Kasumi-1 (cell line): Measurements from ENCODE around the gene SYPL2.
"Not testable (repeated sequence)": the region's sequence is repeated elsewhere in the genome, so short reads cannot be mapped to it uniquely, and the experiment has no call there.

Source experiments
- DNase-seq, 2 experiments: peaks; one replicate each; lab custom pipeline; 2025; lab: John Stamatoyannopoulos, UW

The SYPL2 gene

GRCh38 chr1:109470245-109470644 lies 3.9 kb downstream of the SYPL2 start:
- DNase-seq, result no peak

DNA sequence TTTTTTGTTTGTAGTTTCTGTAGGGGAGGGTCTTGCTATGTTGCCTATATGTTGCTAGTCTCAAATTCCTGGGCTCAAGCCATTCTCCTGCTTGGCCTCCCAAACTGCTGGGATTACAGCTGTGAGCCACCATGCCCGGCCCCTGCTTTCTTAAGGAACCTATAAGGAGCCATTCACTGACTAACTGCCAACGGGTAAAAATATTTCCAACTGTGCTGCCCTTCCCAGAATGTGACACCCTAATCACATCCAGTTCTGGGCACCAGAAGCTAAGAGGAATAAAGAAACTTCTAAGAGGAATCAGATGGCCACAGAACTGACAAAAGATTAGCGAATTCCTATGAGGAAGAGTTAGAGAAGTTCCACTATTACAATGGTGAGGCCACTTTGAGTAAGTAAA lies 6.4 kb downstream of the SYPL2 start:
- DNase-seq, result no peak

GRCh38 chr1:109473284-109474057 lies 7.1 kb downstream of the SYPL2 start:
- not testable (repeated sequence) for DNase-seq

- DNase-seq, result no peak
Measured at GRCh38 chr1:109474697-109475096, 8.4 kb downstream of the SYPL2 start.

GRCh38 chr1:109475261-109475660 lies 8.9 kb downstream of the SYPL2 start:
- no peak for DNase-seq

DNA sequence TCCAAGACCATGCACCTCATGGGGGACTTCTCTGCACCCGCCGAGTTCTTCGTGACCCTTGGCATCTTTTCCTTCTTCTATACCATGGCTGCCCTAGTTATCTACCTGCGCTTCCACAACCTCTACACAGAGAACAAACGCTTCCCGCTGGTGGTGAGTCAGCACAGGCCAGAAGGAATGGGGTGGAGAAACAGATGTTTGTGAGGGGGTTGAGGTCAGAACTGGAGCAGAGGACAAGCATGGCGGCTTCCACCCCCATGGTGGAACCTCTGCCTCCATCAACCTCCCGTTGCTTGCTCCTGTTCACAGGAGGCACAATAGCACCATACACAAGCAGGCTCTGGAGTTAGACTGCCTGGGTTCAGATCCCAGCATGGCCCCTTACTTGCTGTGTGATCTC lies 10.5 kb downstream of the SYPL2 start:
- DNase-seq, result no peak

GRCh38 chr1:109477821-109478220 lies 11.5 kb downstream of the SYPL2 start:
- no peak for DNase-seq

DNA sequence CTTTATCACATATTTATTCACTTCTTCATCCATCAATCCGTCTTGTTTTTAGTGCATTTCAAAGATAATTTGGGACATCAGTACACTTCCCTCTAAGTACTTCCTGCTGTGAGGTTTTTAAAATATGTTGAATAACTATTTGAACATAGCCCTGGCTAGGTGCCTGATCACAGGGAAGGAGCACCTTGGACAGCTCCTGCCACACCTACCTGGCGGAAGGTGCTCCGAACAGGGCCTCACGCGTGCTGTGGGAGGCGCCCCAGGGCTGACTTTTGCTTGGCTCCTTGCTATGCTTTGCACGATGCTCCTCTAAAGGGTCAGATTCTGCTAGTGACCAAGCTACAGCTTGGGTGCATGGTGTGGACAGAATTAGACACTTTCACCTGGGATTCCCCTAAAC lies 12.5 kb downstream of the SYPL2 start:
- DNase-seq, result peak in 1 of 2 experiments; percentile 15

- no peak for DNase-seq
Measured at GRCh38 chr1:109479311-109479710, 13.0 kb downstream of the SYPL2 start.

GRCh38 chr1:109479901-109480300 lies 13.6 kb downstream of the SYPL2 start:
- no peak for DNase-seq

DNA sequence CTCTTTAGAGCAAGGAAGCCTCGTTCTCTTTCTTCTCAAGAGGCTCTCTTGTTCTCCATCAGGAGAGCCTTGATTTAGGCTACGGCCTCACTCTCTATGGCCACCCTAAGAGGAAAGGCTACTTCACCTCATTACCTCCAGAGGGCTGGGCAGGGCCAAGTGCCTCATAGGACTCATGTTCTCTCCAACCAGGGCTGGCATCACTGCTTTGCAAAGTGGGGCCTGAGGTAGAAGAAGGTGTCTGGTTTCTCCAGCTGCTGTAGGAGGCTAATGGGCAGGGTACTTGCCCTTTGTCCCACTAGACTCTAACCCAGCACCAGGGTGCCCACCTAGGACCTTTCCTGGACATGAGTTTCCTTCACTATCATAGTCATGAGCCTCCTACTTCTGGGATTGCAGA lies 15.3 kb downstream of the SYPL2 start:
- DNase-seq, result no peak

GRCh38 chr1:109482242-109482641 lies 15.9 kb downstream of the SYPL2 start:
- no peak for DNase-seq

DNA sequence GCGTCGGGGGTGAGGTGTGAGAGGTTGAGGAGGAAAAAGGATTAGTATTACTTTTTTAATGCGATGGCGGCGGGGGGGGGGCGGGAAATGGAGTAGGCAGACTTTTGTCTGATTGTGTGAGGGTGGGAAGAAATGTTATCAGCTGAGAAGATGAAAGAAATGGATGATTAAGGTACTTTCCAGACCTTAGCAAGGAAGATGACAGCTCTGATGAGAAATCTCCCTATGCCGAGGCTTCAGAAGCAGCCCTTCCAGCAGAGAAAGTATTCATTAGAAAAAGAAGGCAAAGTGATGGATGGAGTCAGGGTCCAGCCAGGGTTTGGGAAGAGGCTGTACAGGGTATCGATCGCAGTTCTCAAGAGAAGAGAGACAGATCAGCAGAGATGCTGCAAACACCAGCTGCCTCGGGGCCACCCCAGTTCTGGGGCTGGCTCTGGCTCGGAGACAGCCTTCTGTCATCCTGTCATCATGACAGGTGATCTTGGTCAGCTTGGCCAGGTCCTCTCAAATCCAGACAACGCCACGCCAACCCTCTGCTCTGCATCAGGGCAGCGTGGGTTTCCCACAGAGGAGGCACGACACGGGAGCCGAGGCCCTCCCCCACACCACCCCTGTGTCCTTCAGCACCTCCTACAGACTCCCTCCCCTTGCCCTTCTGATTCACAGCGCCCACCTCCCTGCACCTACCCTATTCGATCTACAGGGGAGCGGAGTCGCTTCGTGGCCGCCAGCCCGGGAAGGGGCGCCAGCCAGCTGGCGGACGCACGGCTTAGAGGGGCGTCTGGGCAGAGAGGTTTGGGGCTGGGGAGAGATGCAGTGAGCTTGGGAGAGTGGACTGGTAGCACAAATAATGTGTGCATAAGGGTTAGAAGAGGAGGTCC lies 16.7 kb downstream of the SYPL2 start:
- peak; percentile 70 to 74 for DNase-seq

- peak; percentile 81 to 87 for DNase-seq
Measured at GRCh38 chr1:109483672-109484518, 17.5 kb downstream of the SYPL2 start, which contains the start of gene ATXN7L2. ATXN7L2 (plus strand) TSS chr1:109483905; CDS start chr1:109483954, 49 bp downstream.

- DNase-seq, result no peak
Measured at GRCh38 chr1:109484519-109484975, 18.2 kb downstream of the SYPL2 start.

DNA sequence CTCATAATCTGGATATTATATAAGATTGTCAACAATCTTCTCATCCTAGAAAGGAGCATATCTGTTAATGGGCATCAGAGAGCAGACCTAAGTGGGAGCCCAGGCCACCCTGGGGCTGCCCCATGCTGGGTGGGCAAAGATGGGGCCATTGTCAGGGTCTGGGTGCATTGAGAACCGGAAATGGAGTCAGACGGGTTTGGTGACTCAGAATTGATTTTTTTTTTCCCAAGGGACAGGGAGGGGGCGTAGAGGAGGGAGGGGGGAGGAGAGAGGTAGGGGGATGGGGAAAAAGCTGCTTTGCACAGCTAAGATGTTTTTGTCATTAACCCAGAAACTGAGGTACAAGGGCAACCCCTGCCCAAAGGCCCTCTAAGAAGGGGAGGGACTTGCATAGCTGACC lies 18.7 kb downstream of the SYPL2 start:
- no peak for DNase-seq

- DNase-seq, result no peak
Measured at GRCh38 chr1:109487261-109487660, 20.9 kb downstream of the SYPL2 start.

- no peak for DNase-seq
Measured at GRCh38 chr1:109488201-109488600, 21.9 kb downstream of the SYPL2 start.

- DNase-seq, result no peak
Measured at GRCh38 chr1:109488696-109489095, 22.4 kb downstream of the SYPL2 start.

- DNase-seq, result peak; percentile 72 to 80
Measured at GRCh38 chr1:109490029-109490933, 23.9 kb downstream of the SYPL2 start.

- no peak for DNase-seq
Measured at GRCh38 chr1:109490934-109491302, 24.6 kb downstream of the SYPL2 start.
